HFFc6 (cell line): ENCODE data around the gene ADGRB3. TPM values are rescaled to one million over a fixed set of nuclear protein-coding genes. Genes with fewer than 3 reads are reported as not detected.

Source experiments
- DNase-seq: peaks from one replicate; pipeline ENCODE4 v3.0.0-alpha.2; 2018
- H3K27ac Mint-ChIP-seq: 2 replicates; pipeline ENCODE4 v1.8.0; 2020; ENCODE audit warnings: mild to moderate bottlenecking, mixed read lengths
- H3K27me3 Mint-ChIP-seq: 2 replicates; pipeline ENCODE4 v1.8.0; 2021; ENCODE audit warnings: mild to moderate bottlenecking, moderate library complexity, mixed read lengths; ENCODE audit not compliant: insufficient read depth
- H3K36me3 Mint-ChIP-seq: 2 replicates; pipeline ENCODE4 v1.8.0; 2021; ENCODE audit warnings: low read depth, mixed read lengths
- H3K4me1 Mint-ChIP-seq: 2 replicates; pipeline ENCODE4 v1.8.0; 2020; ENCODE audit warnings: low read depth, mixed read lengths
- H3K4me3 Mint-ChIP-seq: 2 replicates; pipeline ENCODE4 v1.8.0; 2020; ENCODE audit warnings: mild to moderate bottlenecking, moderate library complexity, mixed read lengths
- H3K9me3 Mint-ChIP-seq: 2 replicates; pipeline ENCODE4 v1.8.0; 2020; ENCODE audit warnings: mild to moderate bottlenecking, mixed read lengths
- total RNA-seq, 6 experiments: library from RNA; stranded (reverse); fragmentation: NEBNext Ultra II Directional; extraction: Animal tissue kit (Norgen Biotek cat#: 25700); gene quantifications; 2 replicates in 1 of 6; 3 replicates in 5 of 6; pipeline ENCODE4 v1.2.3, GENCODE V29; 2021
- TF ChIP-seq, protein P1 (sequence below): fragments of 200-600 bp; sonication (generic); IDR thresholded peaks from 2 replicates; pipeline ENCODE4 v1.5.0; 2021; ENCODE audit warnings: antibody characterized with exemption, mild to moderate bottlenecking

The ADGRB3 gene
- total RNA-seq, 6 experiments from 2014 or later = 0.05 to 0.07 (median 0.05) TPM; not detected in 3

DNA sequence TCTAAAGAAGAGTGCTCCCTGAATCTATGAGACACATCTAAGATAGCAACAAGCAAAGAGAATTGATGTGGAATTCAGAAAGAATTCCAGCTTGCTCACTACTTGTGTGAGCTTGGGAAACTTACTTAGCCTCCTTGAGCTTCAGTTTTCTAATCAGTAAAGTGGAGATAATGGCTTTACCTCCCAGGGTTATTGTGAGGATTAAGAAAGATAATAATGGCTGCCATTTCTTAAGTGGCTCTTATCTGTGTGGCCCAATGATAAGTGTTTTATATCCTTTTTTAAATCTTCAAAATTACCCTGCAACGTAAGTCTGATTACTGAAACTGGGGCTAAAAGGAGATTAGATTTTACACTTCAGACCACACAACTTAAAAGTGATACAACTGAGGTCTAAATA, 743.2 kb downstream of the ADGRB3 start:
- no peaks in the 10 kb centered on the region for H3K4me1 Mint-ChIP-seq
- H3K36me3 Mint-ChIP-seq = no peaks in the 10 kb centered on the region
- H3K27ac Mint-ChIP-seq = no peak overlapping the region

DNA sequence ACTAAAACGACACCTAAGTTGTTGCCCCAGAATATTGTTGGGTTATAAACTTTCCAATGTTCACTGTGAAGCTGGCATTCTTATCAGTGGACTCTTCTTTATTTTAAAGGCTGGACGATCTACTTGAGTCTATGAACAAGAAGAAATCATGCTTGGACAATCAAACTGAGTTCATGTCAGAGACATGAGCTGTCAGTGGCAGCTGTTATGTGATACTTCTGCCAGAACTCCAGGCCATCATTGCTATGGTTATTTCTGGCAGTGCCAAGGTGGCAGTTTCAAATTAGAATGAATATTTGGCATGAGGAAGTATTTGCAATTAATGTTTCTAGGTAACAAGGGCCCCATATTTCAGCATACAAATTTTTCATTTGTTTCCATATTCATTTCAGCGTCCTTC, 744.4 kb downstream of the ADGRB3 start:
- Mint-ChIP-seq H3K9me3 (peaks cover 35% of the 10 kb centered on the region), H3K27me3 (no peaks in the 10 kb centered on the region), H3K4me1 (no peaks in the 10 kb centered on the region), H3K27ac (no peak overlapping the region), H3K4me3 (no peak overlapping the region), H3K36me3 (no peaks in the 10 kb centered on the region)
- no peak for DNase-seq
- TF ChIP-seq, protein P1, sequence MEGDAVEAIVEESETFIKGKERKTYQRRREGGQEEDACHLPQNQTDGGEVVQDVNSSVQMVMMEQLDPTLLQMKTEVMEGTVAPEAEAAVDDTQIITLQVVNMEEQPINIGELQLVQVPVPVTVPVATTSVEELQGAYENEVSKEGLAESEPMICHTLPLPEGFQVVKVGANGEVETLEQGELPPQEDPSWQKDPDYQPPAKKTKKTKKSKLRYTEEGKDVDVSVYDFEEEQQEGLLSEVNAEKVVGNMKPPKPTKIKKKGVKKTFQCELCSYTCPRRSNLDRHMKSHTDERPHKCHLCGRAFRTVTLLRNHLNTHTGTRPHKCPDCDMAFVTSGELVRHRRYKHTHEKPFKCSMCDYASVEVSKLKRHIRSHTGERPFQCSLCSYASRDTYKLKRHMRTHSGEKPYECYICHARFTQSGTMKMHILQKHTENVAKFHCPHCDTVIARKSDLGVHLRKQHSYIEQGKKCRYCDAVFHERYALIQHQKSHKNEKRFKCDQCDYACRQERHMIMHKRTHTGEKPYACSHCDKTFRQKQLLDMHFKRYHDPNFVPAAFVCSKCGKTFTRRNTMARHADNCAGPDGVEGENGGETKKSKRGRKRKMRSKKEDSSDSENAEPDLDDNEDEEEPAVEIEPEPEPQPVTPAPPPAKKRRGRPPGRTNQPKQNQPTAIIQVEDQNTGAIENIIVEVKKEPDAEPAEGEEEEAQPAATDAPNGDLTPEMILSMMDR = no peak

More for the DNA sequence above, 743.2 kb downstream of the ADGRB3 start:
- DNase-seq = no peak
- TF ChIP-seq, protein P1 = no peak
- no peaks in the 10 kb centered on the region for H3K27me3 Mint-ChIP-seq
- H3K4me3 Mint-ChIP-seq = no peak overlapping the region
- peaks cover 38% of the 10 kb centered on the region for H3K9me3 Mint-ChIP-seq

DNA sequence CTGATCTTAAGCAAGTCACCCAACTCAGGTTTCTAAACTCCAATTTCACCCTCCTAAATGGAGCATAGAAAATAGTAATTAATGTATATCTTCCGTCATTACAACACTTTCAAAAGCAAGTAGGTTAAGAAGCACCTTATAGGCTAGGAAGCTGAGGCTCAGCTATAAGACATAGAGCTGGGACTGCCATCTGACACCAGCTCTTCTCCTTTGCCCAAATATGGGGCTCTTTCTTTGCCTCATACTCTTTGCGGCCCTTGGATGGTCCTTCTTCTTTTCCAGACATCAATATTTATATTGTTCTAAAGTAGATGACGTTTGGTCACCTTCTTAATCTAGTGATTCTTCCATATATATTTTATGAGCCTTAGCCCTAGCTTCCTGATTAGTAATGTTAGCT, 748.5 kb downstream of the ADGRB3 start:
- H3K36me3 Mint-ChIP-seq = no peaks in the 10 kb centered on the region
- H3K4me1 Mint-ChIP-seq = no peaks in the 10 kb centered on the region
- H3K27ac Mint-ChIP-seq = no peak overlapping the region
- H3K9me3 Mint-ChIP-seq = peaks cover 13% of the 10 kb centered on the region
- TF ChIP-seq, protein P1 = no peak
- H3K27me3 Mint-ChIP-seq = no peaks in the 10 kb centered on the region
- no peak for DNase-seq
- no peak overlapping the region for H3K4me3 Mint-ChIP-seq

DNA sequence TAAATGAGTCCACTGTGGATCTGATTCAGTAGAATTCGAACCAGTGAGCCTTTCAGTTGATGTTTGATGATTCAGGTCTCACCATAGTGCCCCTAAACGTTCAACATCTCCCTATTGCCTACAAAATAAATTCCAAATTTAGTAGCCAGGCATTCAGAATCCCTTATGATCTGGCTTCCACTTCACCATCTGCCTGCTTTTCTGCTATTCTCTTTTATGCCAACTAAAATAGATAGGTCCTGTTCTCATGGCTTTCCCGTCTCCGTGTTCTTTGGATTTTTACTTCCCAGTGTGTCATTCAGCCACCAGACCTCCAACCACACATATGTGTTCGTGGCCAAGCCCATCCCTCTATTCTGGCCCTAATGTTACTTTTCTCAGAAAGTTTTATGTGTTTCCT, 751.3 kb downstream of the ADGRB3 start:
- DNase-seq = no peak
- TF ChIP-seq, protein P1 = no peak
- Mint-ChIP-seq H3K4me1 (no peaks in the 10 kb centered on the region), H3K27ac (no peak overlapping the region), H3K36me3 (no peaks in the 10 kb centered on the region), H3K4me3 (no peak overlapping the region), H3K9me3 (peaks cover 13% of the 10 kb centered on the region), H3K27me3 (no peaks in the 10 kb centered on the region)

DNA sequence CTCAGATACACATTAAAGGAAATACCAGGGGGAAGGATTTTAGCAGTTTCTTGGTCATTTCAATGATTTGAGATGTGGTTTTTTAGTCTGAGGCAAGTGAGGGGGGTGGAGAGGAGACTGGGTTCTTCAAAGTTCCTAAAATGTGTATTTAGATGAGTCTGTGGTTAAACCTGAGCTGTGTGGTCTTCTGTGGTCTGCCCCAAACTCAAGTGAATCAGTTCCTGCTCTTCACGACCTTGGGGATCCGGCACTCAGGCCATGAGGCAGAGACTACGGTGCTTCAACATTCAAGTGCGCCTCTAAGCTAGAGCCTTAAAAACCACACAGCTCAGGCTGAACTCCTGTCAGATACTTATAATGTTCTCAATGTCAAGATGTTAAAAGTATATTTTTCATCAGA, 755.0 kb downstream of the ADGRB3 start:
- TF ChIP-seq, protein P1 = no peak
- peaks cover 29% of the 10 kb centered on the region for H3K9me3 Mint-ChIP-seq
- no peak overlapping the region for H3K27ac Mint-ChIP-seq
- DNase-seq = no peak
- H3K4me3 Mint-ChIP-seq = no peak overlapping the region
- no peaks in the 10 kb centered on the region for H3K27me3 Mint-ChIP-seq
- H3K36me3 Mint-ChIP-seq = no peaks in the 10 kb centered on the region
- no peaks in the 10 kb centered on the region for H3K4me1 Mint-ChIP-seq

DNA sequence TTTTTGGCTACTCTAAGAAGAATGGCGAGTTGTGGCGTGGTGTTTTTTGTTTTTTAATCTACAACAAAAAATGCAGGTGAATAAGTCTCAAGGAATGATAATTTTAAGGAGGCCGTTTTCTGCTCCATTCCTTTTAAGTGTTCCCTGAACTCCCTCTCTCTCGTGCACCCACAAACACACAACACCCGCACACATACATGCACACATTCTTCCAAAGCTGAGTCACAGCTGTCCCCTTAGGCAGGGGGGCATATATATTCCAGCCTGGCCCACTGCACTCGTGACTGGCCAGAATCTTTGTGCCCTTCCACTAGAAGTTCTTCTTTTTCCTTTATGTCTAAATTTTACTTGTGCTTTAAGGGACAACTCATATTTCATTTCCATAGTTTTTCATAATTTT, 756.0 kb downstream of the ADGRB3 start:
- H3K4me1 Mint-ChIP-seq = no peaks in the 10 kb centered on the region
- no peak overlapping the region for H3K4me3 Mint-ChIP-seq
- no peaks in the 10 kb centered on the region for H3K36me3 Mint-ChIP-seq
- TF ChIP-seq, protein P1 = no peak
- H3K9me3 Mint-ChIP-seq = peaks cover 29% of the 10 kb centered on the region
- DNase-seq = no peak
- no peaks in the 10 kb centered on the region for H3K27me3 Mint-ChIP-seq
- no peak overlapping the region for H3K27ac Mint-ChIP-seq
